HUES64 (cell line): ENCODE measurements around the gene PLXNB2.

Source experiments
- H3K27ac ChIP-seq: 2 replicates; pipeline ENCODE4 v1.7.0; 2013; ENCODE audit warnings: low read depth, low read length, inconsistent platforms
- H3K27me3 ChIP-seq: 2 replicates; pipeline ENCODE4 v1.6.1; 2013; ENCODE audit warnings: mild to moderate bottlenecking, low read length; ENCODE audit not compliant: insufficient read depth
- H3K36me3 ChIP-seq: 2 replicates; pipeline ENCODE4 v1.6.1; 2013; ENCODE audit warnings: mild to moderate bottlenecking, low read length; ENCODE audit not compliant: insufficient read depth
- H3K4me1 ChIP-seq: 2 replicates; pipeline ENCODE4 v1.6.1; 2013; ENCODE audit warnings: mild to moderate bottlenecking, low read length, moderate library complexity; ENCODE audit not compliant: insufficient read depth
- H3K4me3 ChIP-seq: 2 replicates; pipeline ENCODE4 v1.5.1; 2013; ENCODE audit warnings: mild to moderate bottlenecking, low read length, moderate library complexity
- H3K9ac ChIP-seq: 2 replicates; pipeline ENCODE4 v1.6.1; 2013; ENCODE audit warnings: mild to moderate bottlenecking, low read depth, low read length
- H3K9me3 ChIP-seq: 2 replicates; pipeline ENCODE4 v1.6.1; 2013; ENCODE audit warnings: low read depth, low read length; ENCODE audit not compliant: insufficient read depth
- WGBS: fragments of 150-250, 120-280 bp; methylation state at CpG from one replicate; pipeline ENCODE4 v1.1.7; 2013; ENCODE audit warnings: missing lambda C conversion rate; 5-methylcytosine and 5-hydroxymethylcytosine counted together

The PLXNB2 gene

GRCh38 chr22:50252082-50253045, 55.1 kb downstream of the PLXNB2 start:
- Histone ChIP-seq H3K9ac (no peak overlapping the region), H3K27ac (no peak overlapping the region), H3K27me3 (no peaks in the 10 kb centered on the region), H3K9me3 (no peaks in the 10 kb centered on the region), H3K4me3 (peak overlapping the region; percentile 72; the same call in 1 of the 2 replicates), H3K36me3 (no peaks in the 10 kb centered on the region), H3K4me1 (no peaks in the 10 kb centered on the region)
- WGBS, result 62% methylated on average over 25 of the region's 25 CpGs

DNA sequence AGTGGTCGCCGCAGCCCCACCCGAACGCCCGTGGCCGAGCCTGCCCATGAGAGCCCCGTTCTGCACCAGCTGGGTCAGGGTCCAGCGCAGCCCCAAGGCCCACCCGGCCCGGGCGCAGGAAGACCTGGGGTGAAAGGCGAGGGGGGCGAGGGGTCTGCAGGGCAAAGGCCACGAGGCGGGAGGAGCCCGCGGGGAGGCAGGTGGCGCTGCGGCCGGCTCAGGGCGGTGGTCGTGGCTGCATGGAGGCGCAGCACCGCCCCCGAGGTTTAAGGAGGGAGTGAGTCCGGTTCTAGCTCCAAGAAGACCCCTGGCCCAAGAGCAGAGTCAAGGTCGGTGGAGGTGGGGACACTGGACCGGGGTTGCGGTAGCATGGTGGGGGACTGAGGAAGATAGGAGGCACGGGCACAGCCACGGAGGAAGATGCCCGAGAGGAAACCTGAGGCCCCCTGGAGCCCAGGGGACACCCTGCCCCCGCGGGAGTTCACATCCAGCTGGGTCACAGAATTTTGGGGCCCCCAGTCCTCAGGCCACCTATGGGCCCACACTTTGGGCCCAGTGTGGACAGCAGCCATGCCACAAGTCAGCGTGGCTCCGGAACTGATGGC, 55.9 kb downstream of the PLXNB2 start:
- 12% methylated on average over 36 of the region's 36 CpGs for WGBS
- H3K4me1 ChIP-seq, result no peaks in the 10 kb centered on the region
- peak overlapping the region; percentile 72 for H3K4me3 ChIP-seq
- no peak overlapping the region for H3K27ac ChIP-seq
- H3K27me3 ChIP-seq, result no peaks in the 10 kb centered on the region
- H3K9me3 ChIP-seq, result no peaks in the 10 kb centered on the region
- H3K9ac ChIP-seq, result peak overlapping the region; percentile 58; the same call in 1 of the 2 replicates
- H3K36me3 ChIP-seq, result peaks cover 3% of the 10 kb centered on the region

DNA sequence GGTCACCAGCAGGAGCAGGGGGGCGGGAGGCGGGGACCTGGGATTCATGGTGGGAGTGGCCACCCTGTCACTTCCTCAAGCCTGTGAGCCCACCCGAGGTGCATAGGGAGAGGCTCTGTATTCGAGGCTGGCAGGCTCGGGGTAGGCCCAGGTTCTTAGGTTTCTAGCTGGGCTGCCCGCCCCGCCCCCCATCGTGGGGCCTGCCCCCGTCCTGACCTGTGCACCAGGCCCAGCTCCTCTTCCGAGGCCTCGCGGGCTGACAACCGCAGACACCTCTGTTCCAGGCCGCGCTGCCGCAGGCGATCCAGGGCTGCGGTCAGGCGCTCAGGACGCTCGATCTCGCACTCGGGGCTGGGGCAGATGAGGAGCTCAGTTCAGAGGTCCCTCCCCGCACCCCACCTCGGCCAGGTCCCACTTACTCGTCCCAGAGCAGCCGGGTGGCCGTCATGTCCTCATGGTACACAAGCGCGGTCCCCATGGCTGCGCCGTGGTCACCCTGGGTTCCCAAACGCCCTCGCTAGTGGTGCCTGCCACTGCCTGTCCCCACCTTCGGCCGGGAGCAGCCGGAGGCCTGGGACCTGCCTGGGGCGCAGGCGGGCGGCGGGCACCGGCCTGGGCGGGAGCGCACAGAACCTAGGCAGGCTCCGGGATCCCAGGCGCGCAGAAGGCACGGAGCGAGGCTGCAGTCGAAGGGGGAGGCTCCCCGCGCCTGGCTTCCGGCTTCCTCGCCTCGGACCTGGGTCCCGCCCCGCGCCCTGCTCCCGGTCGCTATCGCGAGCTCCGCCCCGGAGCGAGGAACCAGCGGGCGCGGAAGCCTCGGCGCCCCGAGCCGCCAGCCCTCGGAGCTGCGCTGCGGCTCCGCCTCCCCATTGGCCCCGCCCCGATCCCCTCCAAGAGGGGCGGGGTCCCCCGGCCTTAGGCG, 56.6 kb downstream of the PLXNB2 start, which contains the start of gene HDAC10:
TSS of gene HDAC10 (minus strand) at position 711 of the 922 bp plus-strand sequence. CDS start at position 478, 233 bp downstream.
- WGBS, result 2% methylated on average over 81 of the region's 81 CpGs
- Histone ChIP-seq H3K4me3 (peak within 1 kb of the TSS; percentile 72), H3K27me3 (no peaks in the 10 kb centered on the region), H3K9ac (peak within 1 kb of the TSS; percentile 76), H3K36me3 (peaks cover 9% of the 10 kb centered on the region), H3K4me1 (no peaks in the 10 kb centered on the region), H3K27ac (peak within 1 kb of the TSS; percentile 54; the same call in 1 of the 2 replicates), H3K9me3 (no peaks in the 10 kb centered on the region)

DNA sequence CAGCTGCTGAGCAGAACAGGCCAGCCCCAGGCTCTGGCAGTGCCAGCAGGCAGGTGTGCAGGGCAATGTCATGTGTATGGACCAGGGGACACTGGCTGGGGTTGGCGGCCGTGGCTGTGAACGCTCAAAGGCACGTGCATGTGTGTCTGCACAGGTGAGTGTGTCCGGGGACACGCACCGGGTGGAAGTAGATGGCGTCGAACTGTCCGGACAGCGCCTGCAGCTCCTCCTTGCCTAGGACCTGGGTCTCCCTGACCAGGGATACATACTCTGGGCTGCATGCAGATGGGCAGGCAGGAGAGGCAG, 57.2 kb downstream of the PLXNB2 start:
- no peaks in the 10 kb centered on the region for H3K27me3 ChIP-seq
- H3K9me3 ChIP-seq, result no peaks in the 10 kb centered on the region
- WGBS, result 84% methylated on average over 11 of the region's 11 CpGs
- no peaks in the 10 kb centered on the region for H3K4me1 ChIP-seq
- no peak overlapping the region for H3K9ac ChIP-seq
- H3K27ac ChIP-seq, result no peak overlapping the region
- H3K36me3 ChIP-seq, result peaks cover 9% of the 10 kb centered on the region
- peak overlapping the region; percentile 72 for H3K4me3 ChIP-seq

DNA sequence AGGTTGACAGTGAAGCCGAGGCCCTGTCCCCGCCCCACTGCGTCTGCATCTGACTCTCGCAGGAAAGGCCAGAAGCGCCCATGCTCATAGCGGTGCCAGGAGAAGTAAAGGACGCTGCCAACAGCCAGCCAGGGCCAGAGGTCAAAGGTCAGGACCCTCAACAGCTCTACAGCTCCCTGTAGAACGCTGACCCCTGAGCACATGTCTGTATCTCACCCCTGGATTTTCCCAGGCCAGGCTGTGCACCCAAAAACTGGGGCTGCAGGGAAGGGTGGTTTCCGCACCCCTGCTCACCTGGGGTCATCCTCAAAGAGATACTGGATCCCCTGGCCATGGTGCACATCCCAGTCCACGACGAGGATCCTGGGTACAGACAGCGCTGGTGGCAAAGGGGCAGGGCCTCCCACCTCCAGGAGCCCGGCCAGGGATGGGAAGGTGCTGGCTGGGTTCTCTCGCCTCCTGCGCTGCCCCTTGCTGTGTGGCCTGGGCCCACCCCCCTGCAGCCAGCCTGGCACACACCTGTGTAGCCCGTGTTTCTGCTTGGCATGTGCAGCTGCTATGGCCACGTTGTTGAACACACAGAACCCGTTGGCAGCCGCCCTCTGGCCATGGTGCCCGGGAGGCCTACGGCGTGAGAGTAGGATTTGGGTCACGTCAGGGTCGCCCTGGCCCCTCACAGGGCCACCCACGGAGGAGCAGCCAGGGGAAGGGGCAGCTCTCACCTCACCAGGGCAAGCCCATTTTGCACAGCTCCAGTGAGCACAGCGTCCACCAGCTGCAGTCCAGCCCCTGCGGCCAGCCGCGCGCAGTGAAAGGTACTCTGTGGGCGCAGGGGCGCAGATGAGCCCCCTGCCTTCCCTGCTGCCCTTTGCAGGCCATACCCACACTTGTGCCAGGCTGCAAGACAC, 57.9 kb downstream of the PLXNB2 start:
- WGBS, result 93% methylated on average over 32 of the region's 32 CpGs
- Histone ChIP-seq H3K36me3 (peaks cover 9% of the 10 kb centered on the region), H3K4me3 (no peak overlapping the region; the same call in 1 of the 2 replicates), H3K9me3 (no peaks in the 10 kb centered on the region), H3K4me1 (no peaks in the 10 kb centered on the region), H3K9ac (no peak overlapping the region), H3K27me3 (no peaks in the 10 kb centered on the region), H3K27ac (no peak overlapping the region)

- H3K27ac ChIP-seq, result no peak overlapping the region; the same call in 1 of the 2 replicates
- no peak overlapping the region; the same call in 1 of the 2 replicates for H3K9ac ChIP-seq
- WGBS, result 94% methylated on average over 29 of the region's 29 CpGs
- no peaks in the 10 kb centered on the region for H3K9me3 ChIP-seq
- no peaks in the 10 kb centered on the region for H3K4me1 ChIP-seq
- no peaks in the 10 kb centered on the region for H3K27me3 ChIP-seq
- no peak overlapping the region for H3K4me3 ChIP-seq
- peaks cover 9% of the 10 kb centered on the region for H3K36me3 ChIP-seq
Measured at GRCh38 chr22:50248196-50249081, 59.0 kb downstream of the PLXNB2 start.

DNA sequence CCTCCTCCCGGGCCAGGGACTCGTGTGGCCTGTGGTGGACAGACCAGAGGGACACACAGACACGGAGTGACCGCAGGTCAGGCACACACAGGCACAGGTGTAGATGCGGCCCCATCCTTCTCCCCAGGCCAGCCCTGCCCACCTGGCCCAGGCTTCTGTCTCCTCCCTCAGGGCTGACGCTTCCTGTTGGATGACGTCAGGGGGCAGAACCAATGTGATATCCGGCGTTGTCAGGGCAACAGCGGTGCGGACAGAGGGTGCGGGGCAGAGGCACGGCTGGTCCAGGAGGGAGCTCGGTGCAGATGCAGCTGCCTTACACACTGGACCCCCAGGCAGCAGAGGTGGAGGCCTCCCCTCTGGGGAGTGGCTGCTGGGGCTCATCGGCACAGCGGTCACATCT, 59.7 kb downstream of the PLXNB2 start:
- Histone ChIP-seq H3K9me3 (no peaks in the 10 kb centered on the region), H3K4me1 (no peaks in the 10 kb centered on the region), H3K4me3 (no peak overlapping the region), H3K27me3 (no peaks in the 10 kb centered on the region), H3K36me3 (peaks cover 9% of the 10 kb centered on the region), H3K9ac (no peak overlapping the region; the same call in 1 of the 2 replicates), H3K27ac (no peak overlapping the region)
- WGBS, result 52% methylated on average over 16 of the region's 16 CpGs

GRCh38 chr22:50246242-50247175, 60.9 kb downstream of the PLXNB2 start:
- peaks cover 9% of the 10 kb centered on the region for H3K36me3 ChIP-seq
- no peaks in the 10 kb centered on the region for H3K4me1 ChIP-seq
- WGBS, result 89% methylated on average over 20 of the region's 20 CpGs
- H3K27me3 ChIP-seq, result no peaks in the 10 kb centered on the region
- no peak overlapping the region for H3K9ac ChIP-seq
- H3K4me3 ChIP-seq, result peak overlapping the region; percentile 91; the same call in 1 of the 2 replicates
- no peaks in the 10 kb centered on the region for H3K9me3 ChIP-seq
- H3K27ac ChIP-seq, result no peak overlapping the region
